Measurements from ENCODE around the gene SNX17. TPM values are rescaled to one million over a fixed set of nuclear protein-coding genes. Genes with fewer than 3 reads are reported as not detected.

SNX17 gene
- total RNA-seq, 1 experiment from 2014 or later, result 90.5 TPM

DNA sequence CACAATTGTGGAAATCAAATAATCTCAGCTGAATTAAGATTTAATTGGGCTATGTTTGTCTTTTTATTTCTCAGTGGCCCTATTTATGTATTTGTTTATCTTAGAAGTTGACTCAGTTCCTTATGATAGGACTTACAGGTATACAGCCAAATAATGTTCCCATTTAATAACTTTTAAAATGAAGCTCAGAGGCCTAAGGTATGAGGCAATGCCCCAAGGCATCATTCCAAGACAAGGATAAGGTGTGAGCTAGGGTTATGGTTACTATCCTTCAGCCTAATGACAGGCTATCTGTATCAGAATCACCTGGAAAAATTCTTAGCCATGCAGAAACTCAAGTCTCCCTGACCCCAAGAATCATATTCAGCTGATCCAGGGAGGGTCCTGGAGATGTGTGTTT lies 50.6 kb downstream of the SNX17 start:
- H2AFZ ChIP-seq (ENCODE audit: low read depth, low read length, poor library complexity, severe bottlenecking), result no peak overlapping the region
- CTCF ChIA-PET, result no interaction called here
- H3K9me3 ChIP-seq (ENCODE audit: control insufficient read depth in 1 of 2, insufficient read depth in 1 of 2, low read depth in 1 of 2, low read length in 2 of 2), result no peaks in the 10 kb centered on the region
- H3K4me1 ChIP-seq (ENCODE audit: control insufficient read depth in 1 of 2, insufficient read depth in 2 of 2, low read length in 2 of 2), result peaks cover 0 to 4% of the 10 kb centered on the region in 2 experiments; a peak in 2 of 4 replicates
- POLR2A ChIA-PET, result no interaction called here
- no peaks in the 10 kb centered on the region for H4K20me1 ChIP-seq (ENCODE audit: insufficient read depth)
- RAD21 ChIA-PET (ENCODE audit: low non-redundant PET in 1 of 2, low total read pairs in 2 of 2, uncharacterized antibody in 2 of 2, unreplicated experiment in 2 of 2), result no interaction called here
- H3K36me3 ChIP-seq (ENCODE audit: control insufficient read depth in 1 of 2, insufficient read depth in 2 of 2, low read length in 2 of 2), result no peaks in the 10 kb centered on the region
- H3K79me2 ChIP-seq (ENCODE audit: insufficient read depth, low read length), result no peaks in the 10 kb centered on the region
- no peak for ATAC-seq
- no peaks in the 10 kb centered on the region for H3K27me3 ChIP-seq (ENCODE audit: insufficient read depth, low read length)
- no peak overlapping the region for H3K4me2 ChIP-seq (ENCODE audit: low read length)
- H3K4me3 ChIP-seq (replicated peaks in 1 of 2; ENCODE audit: low read depth in 1 of 2, low read length in 2 of 2), result no peak overlapping the region
- TF ChIP-seq EGR1 (IDR thresholded peaks at IDR 0.05; ENCODE audit: low read depth) (no peak), EZH2 (IDR thresholded peaks at IDR 0.05) (no peak), ZNF274 (IDR thresholded peaks at IDR 0.05; ENCODE audit: low read depth, low read length) (no peak), POLR2A (IDR thresholded peaks at IDR 0.05; ENCODE audit: borderline replicate concordance, extremely low read depth, insufficient read depth, insufficient read length) (no peak), YY1 (IDR thresholded peaks at IDR 0.05; ENCODE audit: extremely low read depth, insufficient replicate concordance, low read depth, low read length) (no peak), EZH2phosphoT487 (IDR thresholded peaks at IDR 0.05; ENCODE audit: borderline replicate concordance) (no peak)
- TF ChIP-seq, protein P1, sequence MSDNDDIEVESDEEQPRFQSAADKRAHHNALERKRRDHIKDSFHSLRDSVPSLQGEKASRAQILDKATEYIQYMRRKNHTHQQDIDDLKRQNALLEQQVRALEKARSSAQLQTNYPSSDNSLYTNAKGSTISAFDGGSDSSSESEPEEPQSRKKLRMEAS (IDR thresholded peaks at IDR 0.05), result no peak
- TF ChIP-seq, protein P2, sequence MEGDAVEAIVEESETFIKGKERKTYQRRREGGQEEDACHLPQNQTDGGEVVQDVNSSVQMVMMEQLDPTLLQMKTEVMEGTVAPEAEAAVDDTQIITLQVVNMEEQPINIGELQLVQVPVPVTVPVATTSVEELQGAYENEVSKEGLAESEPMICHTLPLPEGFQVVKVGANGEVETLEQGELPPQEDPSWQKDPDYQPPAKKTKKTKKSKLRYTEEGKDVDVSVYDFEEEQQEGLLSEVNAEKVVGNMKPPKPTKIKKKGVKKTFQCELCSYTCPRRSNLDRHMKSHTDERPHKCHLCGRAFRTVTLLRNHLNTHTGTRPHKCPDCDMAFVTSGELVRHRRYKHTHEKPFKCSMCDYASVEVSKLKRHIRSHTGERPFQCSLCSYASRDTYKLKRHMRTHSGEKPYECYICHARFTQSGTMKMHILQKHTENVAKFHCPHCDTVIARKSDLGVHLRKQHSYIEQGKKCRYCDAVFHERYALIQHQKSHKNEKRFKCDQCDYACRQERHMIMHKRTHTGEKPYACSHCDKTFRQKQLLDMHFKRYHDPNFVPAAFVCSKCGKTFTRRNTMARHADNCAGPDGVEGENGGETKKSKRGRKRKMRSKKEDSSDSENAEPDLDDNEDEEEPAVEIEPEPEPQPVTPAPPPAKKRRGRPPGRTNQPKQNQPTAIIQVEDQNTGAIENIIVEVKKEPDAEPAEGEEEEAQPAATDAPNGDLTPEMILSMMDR (IDR thresholded peaks at IDR 0.05 in 2 of 3, conservative IDR thresholded peaks at IDR 0.05 in 1 of 3; ENCODE audit: borderline replicate concordance in 1 of 3, insufficient read depth in 1 of 3, low read depth in 2 of 3, low read length in 2 of 3), result no peak
- no peak overlapping the region for H3K27ac ChIP-seq (ENCODE audit: low read depth, low read length)
- intact Hi-C loops (cut with micrococcal nuclease), result loop anchor here (10.0 kb wide), 1 partner anchor 164 kb away; the partner anchor contains the start of gene ZNF512
- no TSS peak for BruUV-seq (replicated peaks)
- H3K9me2 ChIP-seq (ENCODE audit: insufficient read depth), result no peaks in the 10 kb centered on the region
- DNase-seq (ENCODE audit: low read depth, low spot score), result no peak
- no peak overlapping the region for H3K9ac ChIP-seq (ENCODE audit: low read length)
